ENCODE results near the gene NFYC. TPM values are rescaled to one million over a fixed set of nuclear protein-coding genes. Genes with fewer than 3 reads are reported as not detected.

NFYC gene
- total and polyA plus RNA-seq, 8 donors: 23.3 to 76.4 (median 40.9) TPM

DNA sequence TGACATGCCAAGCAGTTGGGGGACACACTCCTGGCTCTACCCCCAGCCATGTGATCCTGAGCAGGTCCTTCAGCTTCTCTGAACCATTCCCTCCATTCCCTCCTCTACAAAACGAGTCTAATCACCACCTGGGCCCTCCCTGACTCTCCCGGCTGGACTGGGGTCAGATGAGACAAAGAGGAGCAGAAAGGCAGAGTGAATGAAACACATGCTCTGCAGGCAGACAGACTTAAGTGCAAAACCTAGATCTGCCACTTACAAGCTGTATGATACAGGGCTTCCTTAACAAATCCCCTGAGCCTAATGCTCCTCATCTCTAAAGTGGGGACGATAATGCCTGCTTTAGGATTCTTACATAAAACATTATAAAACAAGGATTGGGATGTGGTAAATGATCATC is 43.3 kb upstream of the NFYC start:
- H3K36me3 ChIP-seq: no peaks in the 10 kb centered on the region
- no peak overlapping the region for H3K4me3 ChIP-seq
- peaks cover 0 to 5% (median 0%) of the 10 kb centered on the region in 3 donors for H3K27me3 ChIP-seq
- DNase-seq: no peak
- no peaks in the 10 kb centered on the region for H3K9me3 ChIP-seq
- no peak overlapping the region for H3K27ac ChIP-seq
- WGBS, 5 donors: 76 to 88% (median 80%) methylated on average over 3 of the region's 3 CpGs
- TF ChIP-seq, protein P1, sequence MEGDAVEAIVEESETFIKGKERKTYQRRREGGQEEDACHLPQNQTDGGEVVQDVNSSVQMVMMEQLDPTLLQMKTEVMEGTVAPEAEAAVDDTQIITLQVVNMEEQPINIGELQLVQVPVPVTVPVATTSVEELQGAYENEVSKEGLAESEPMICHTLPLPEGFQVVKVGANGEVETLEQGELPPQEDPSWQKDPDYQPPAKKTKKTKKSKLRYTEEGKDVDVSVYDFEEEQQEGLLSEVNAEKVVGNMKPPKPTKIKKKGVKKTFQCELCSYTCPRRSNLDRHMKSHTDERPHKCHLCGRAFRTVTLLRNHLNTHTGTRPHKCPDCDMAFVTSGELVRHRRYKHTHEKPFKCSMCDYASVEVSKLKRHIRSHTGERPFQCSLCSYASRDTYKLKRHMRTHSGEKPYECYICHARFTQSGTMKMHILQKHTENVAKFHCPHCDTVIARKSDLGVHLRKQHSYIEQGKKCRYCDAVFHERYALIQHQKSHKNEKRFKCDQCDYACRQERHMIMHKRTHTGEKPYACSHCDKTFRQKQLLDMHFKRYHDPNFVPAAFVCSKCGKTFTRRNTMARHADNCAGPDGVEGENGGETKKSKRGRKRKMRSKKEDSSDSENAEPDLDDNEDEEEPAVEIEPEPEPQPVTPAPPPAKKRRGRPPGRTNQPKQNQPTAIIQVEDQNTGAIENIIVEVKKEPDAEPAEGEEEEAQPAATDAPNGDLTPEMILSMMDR (IDR thresholded peaks at IDR 0.05): no peak
- TF ChIP-seq POLR2AphosphoS5 (IDR thresholded peaks at IDR 0.05) (no peak), POLR2A (IDR thresholded peaks at IDR 0.05) (no peak)
- intact Hi-C loops (cut with DNase I; ENCODE audit: low total_unique reads): no loop called here
- H3K4me1 ChIP-seq: peaks cover 0 to 15% (median 7%) of the 10 kb centered on the region in 4 donors

DNA sequence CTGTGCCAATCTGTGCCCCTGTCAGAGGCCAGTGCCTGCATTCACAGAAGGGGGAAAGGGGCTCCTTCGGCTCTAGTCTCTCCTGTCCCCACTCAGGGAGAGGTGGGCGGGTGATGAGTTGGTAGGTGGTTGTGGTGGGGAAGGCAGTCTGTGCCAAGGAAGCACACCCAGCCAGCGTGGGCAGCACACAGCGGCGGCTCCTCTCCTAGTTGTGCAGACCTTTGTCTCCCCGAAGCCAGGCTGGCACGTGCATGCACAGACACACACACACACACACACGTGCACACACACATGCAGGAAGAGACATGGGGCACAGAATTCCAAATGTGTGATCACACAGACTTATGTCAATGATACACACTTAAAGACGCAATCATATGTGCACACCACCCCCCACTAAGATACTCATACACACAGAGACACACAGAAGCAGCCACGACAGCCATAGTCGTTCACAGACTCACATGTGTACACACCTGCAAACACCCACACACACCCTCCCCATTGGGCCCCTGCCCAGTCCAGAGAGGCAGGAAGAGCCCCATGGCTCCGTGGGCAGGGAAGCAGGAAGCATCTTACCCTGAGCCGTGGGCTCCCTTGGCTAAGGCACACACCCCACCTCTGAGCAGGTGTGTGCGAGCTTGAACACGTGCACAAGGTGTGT is 42.4 kb upstream of the NFYC start:
- Histone ChIP-seq H3K27ac (no peak overlapping the region), H3K36me3 (no peaks in the 10 kb centered on the region), H3K4me1 (peaks cover 0 to 20% (median 9%) of the 10 kb centered on the region in 4 donors), H3K9me3 (no peaks in the 10 kb centered on the region), H3K4me3 (no peak overlapping the region), H3K27me3 (peaks cover 0 to 13% (median 2%) of the 10 kb centered on the region in 3 donors)
- no peak for TF ChIP-seq EP300 (IDR thresholded peaks at IDR 0.05)
- TF ChIP-seq, protein P1 (IDR thresholded peaks at IDR 0.05): no peak
- no peak for TF ChIP-seq POLR2A (IDR thresholded peaks at IDR 0.05)
- no peak for TF ChIP-seq POLR2AphosphoS5 (IDR thresholded peaks at IDR 0.05)
- 61 to 71% (median 69%) methylated on average over 12 to 15 of the region's 15 CpGs for WGBS, 5 donors
- DNase-seq: no peak
- intact Hi-C loops (cut with DNase I; ENCODE audit: low total_unique reads): no loop called here

DNA sequence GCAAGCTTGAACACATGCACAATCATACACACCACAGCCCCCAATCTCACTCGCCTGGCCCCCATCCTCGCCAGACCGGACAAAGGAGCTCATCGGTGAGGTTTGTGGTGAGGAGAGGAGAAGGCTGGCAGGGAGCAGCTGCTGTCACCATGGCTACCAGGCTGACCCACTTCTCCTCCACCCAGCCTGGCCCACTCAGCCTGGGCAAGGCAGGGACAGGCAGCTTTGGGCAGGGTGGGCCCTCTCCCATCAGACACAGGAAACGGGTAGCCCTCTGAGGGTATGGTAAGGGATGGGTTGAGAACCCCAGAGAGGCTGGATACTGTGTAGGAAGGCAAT is 41.9 kb upstream of the NFYC start:
- Histone ChIP-seq H3K9me3 (no peaks in the 10 kb centered on the region), H3K36me3 (no peaks in the 10 kb centered on the region), H3K27me3 (peaks cover 0 to 18% (median 7%) of the 10 kb centered on the region in 3 donors), H3K27ac (no peak overlapping the region), H3K4me1 (peaks cover 0 to 23% (median 10%) of the 10 kb centered on the region in 4 donors), H3K4me3 (no peak overlapping the region)
- intact Hi-C loops (cut with DNase I; ENCODE audit: low total_unique reads): no loop called here
- TF ChIP-seq POLR2AphosphoS5 (IDR thresholded peaks at IDR 0.05): no peak
- no peak for TF ChIP-seq EP300 (IDR thresholded peaks at IDR 0.05)
- TF ChIP-seq, protein P1 (IDR thresholded peaks at IDR 0.05): no peak
- no peak for TF ChIP-seq POLR2A (IDR thresholded peaks at IDR 0.05)
- DNase-seq: no peak
- 82 to 93% (median 88%) methylated on average over 3 to 5 of the region's 5 CpGs for WGBS, 5 donors

DNA sequence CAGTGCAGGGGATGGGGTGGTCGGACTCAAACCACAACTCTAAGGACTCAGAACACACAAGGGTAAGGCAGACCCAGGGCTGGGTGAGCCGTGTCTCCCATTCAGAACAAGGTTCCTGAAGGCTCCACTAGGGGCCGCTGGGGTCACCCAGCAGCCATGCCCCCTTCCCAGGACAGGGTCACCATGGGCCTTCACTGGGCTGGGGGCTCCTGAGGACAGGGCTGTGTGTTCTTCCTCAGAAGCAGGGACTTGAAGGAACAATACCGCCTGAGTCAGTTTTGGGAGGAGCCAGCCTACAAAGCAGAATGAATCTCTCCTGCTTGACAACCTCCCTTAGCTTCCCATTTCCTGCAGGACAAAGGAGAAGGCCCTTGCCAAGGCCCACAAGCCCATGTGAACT is 41.4 kb upstream of the NFYC start:
- no peak for DNase-seq
- intact Hi-C loops (cut with DNase I; ENCODE audit: low total_unique reads): no loop called here
- H3K9me3 ChIP-seq: no peaks in the 10 kb centered on the region
- peaks cover 0 to 23% (median 7%) of the 10 kb centered on the region in 3 donors for H3K27me3 ChIP-seq
- H3K4me3 ChIP-seq: no peak overlapping the region
- H3K4me1 ChIP-seq: peaks cover 0 to 23% (median 10%) of the 10 kb centered on the region in 4 donors
- TF ChIP-seq EP300 (IDR thresholded peaks at IDR 0.05) (no peak), POLR2A (IDR thresholded peaks at IDR 0.05) (no peak), POLR2AphosphoS5 (IDR thresholded peaks at IDR 0.05) (no peak)
- TF ChIP-seq, protein P1 (IDR thresholded peaks at IDR 0.05): no peak
- no peaks in the 10 kb centered on the region for H3K36me3 ChIP-seq
- 27 to 71% (median 58%) methylated on average over 4 of the region's 4 CpGs for WGBS, 5 donors
- no peak overlapping the region for H3K27ac ChIP-seq

All from stomach (tissue), 9 donors.